HG03520 (cell line): ENCODE measurements around the gene PTTG1IP.
"Not testable (repeated sequence)": the region's sequence is repeated elsewhere in the genome, so short reads cannot be mapped to it uniquely, and the experiment has no call there.

Experiments
- ATAC-seq: cut with Tn5 transposase; IDR thresholded peaks from one replicate; pipeline ENCODE4 v1.9.1; 2021; ENCODE audit warnings: mild to moderate bottlenecking, moderate library complexity; ENCODE audit not compliant: unreplicated experiment

The PTTG1IP gene

GRCh38 chr21:44873356-44874239, at the start of gene PTTG1IP:
Gene PTTG1IP, minus strand, starts transcription at chr21:44873690. Its CDS starts 74 bp downstream, at chr21:44873616.
- ATAC-seq, result peak; percentile 69

- ATAC-seq, result no peak
Measured at GRCh38 chr21:44921928-44922327, 48.4 kb upstream of the PTTG1IP start.

GRCh38 chr21:44920694-44921604, 47.5 kb upstream of the PTTG1IP start, which contains the start of gene ITGB2:
Gene ITGB2, minus strand, starts transcription at chr21:44920899. Its CDS starts 10,117 bp downstream, at chr21:44910782.
- peak; percentile 51 for ATAC-seq

GRCh38 chr21:44919913-44920693, 46.6 kb upstream of the PTTG1IP start:
- ATAC-seq, result peak; percentile 10

- ATAC-seq, result no peak
Measured at GRCh38 chr21:44919111-44919912, 45.8 kb upstream of the PTTG1IP start.

- ATAC-seq, result no peak
Measured at GRCh38 chr21:44918581-44919033, 45.1 kb upstream of the PTTG1IP start.

- no peak for ATAC-seq
Measured at GRCh38 chr21:44918107-44918470, 44.6 kb upstream of the PTTG1IP start.

GRCh38 chr21:44917446-44918106, 44.1 kb upstream of the PTTG1IP start:
- no peak for ATAC-seq

- no peak for ATAC-seq
Measured at GRCh38 chr21:44916965-44917364, 43.5 kb upstream of the PTTG1IP start.

GRCh38 chr21:44914176-44914874, 40.8 kb upstream of the PTTG1IP start:
- no peak for ATAC-seq

- ATAC-seq, result no peak
Measured at GRCh38 chr21:44913425-44914175, 40.1 kb upstream of the PTTG1IP start.

- ATAC-seq, result not testable (repeated sequence)
Measured at GRCh38 chr21:44912506-44913412, 39.3 kb upstream of the PTTG1IP start.

- no peak for ATAC-seq
Measured at GRCh38 chr21:44912158-44912473, 38.6 kb upstream of the PTTG1IP start.

GRCh38 chr21:44911384-44912157, 38.1 kb upstream of the PTTG1IP start:
- peak; percentile 54 for ATAC-seq

- no peak for ATAC-seq
Measured at GRCh38 chr21:44911068-44911383, 37.5 kb upstream of the PTTG1IP start.

- no peak for ATAC-seq
Measured at GRCh38 chr21:44910229-44911067, 37.0 kb upstream of the PTTG1IP start.
